ENCODE results near the gene UBE4A.

UBE4A gene

GRCh38 chr11:118349475-118349874 lies 9.9 kb upstream of the UBE4A start:
- H3K9me3 ChIP-seq (ENCODE audit: insufficient read depth, low read length), result no peaks in the 10 kb centered on the region
- H3K36me3 ChIP-seq (ENCODE audit: low read length), result no peaks in the 10 kb centered on the region
- no peak overlapping the region for H2AFZ ChIP-seq (ENCODE audit: low read depth, low read length, severe bottlenecking)
- no peaks in the 10 kb centered on the region for H3K79me2 ChIP-seq (ENCODE audit: insufficient read depth, low read length)
- H3K4me2 ChIP-seq (ENCODE audit: low read depth, low read length, poor library complexity, severe bottlenecking), result no peak overlapping the region
- H3F3A ChIP-seq (ENCODE audit: insufficient read depth), result no peaks in the 10 kb centered on the region
- no peaks in the 10 kb centered on the region for H3K27me3 ChIP-seq (ENCODE audit: low read length)
- H3K27ac ChIP-seq (ENCODE audit: low read depth, low read length), result no peak overlapping the region
- no peak overlapping the region for H3K4me3 ChIP-seq (ENCODE audit: insufficient read depth, low read length, poor library complexity, severe bottlenecking)
- TF ChIP-seq CTCF (IDR thresholded peaks at IDR 0.05; ENCODE audit: insufficient read depth, low read length, poor library complexity, severe bottlenecking), result no peak
- TF ChIP-seq EZH2phosphoT487 (conservative IDR thresholded peaks at IDR 0.05; ENCODE audit: low read length), result no peak
- H3K9ac ChIP-seq (ENCODE audit: low read length), result no peak overlapping the region
- H3K9me2 ChIP-seq (replicated peaks; ENCODE audit: insufficient read depth, low read length), result no peaks in the 10 kb centered on the region
- H4K20me1 ChIP-seq (ENCODE audit: low read depth, low read length), result no peaks in the 10 kb centered on the region

- H3K79me2 ChIP-seq (ENCODE audit: insufficient read depth, low read length), result no peaks in the 10 kb centered on the region
- no peak overlapping the region for H3K4me3 ChIP-seq (ENCODE audit: insufficient read depth, low read length, poor library complexity, severe bottlenecking)
- H3K27ac ChIP-seq (ENCODE audit: low read depth, low read length), result no peak overlapping the region
- H3K4me2 ChIP-seq (ENCODE audit: low read depth, low read length, poor library complexity, severe bottlenecking), result peak overlapping the region; percentile 20
- H3K27me3 ChIP-seq (ENCODE audit: low read length), result no peaks in the 10 kb centered on the region
- H3F3A ChIP-seq (ENCODE audit: insufficient read depth), result peaks cover 5% of the 10 kb centered on the region; the same call in 1 of the 2 replicates
- no peak overlapping the region for H2AFZ ChIP-seq (ENCODE audit: low read depth, low read length, severe bottlenecking)
- TF ChIP-seq CTCF (IDR thresholded peaks at IDR 0.05; ENCODE audit: insufficient read depth, low read length, poor library complexity, severe bottlenecking), result peak; percentile 42
- TF ChIP-seq EZH2phosphoT487 (conservative IDR thresholded peaks at IDR 0.05; ENCODE audit: low read length), result no peak
- H3K9ac ChIP-seq (ENCODE audit: low read length), result no peak overlapping the region
- no peaks in the 10 kb centered on the region for H3K36me3 ChIP-seq (ENCODE audit: low read length)
- no peaks in the 10 kb centered on the region for H3K9me3 ChIP-seq (ENCODE audit: insufficient read depth, low read length)
- H3K9me2 ChIP-seq (replicated peaks; ENCODE audit: insufficient read depth, low read length), result no peaks in the 10 kb centered on the region
- H4K20me1 ChIP-seq (ENCODE audit: low read depth, low read length), result no peaks in the 10 kb centered on the region
Measured at GRCh38 chr11:118353084-118353710, 6.2 kb upstream of the UBE4A start.

- Histone ChIP-seq H3K9me3 (ENCODE audit: insufficient read depth, low read length) (no peaks in the 10 kb centered on the region), H3F3A (ENCODE audit: insufficient read depth) (peaks cover 14% of the 10 kb centered on the region), H3K9ac (ENCODE audit: low read length) (no peak overlapping the region), H3K9me2 (replicated peaks; ENCODE audit: insufficient read depth, low read length) (no peaks in the 10 kb centered on the region), H4K20me1 (ENCODE audit: low read depth, low read length) (peaks cover 3% of the 10 kb centered on the region; the same call in 1 of the 2 replicates), H3K4me3 (ENCODE audit: insufficient read depth, low read length, poor library complexity, severe bottlenecking) (no peak overlapping the region), H3K27ac (ENCODE audit: low read depth, low read length) (no peak overlapping the region), H3K4me2 (ENCODE audit: low read depth, low read length, poor library complexity, severe bottlenecking) (no peak overlapping the region), H2AFZ (ENCODE audit: low read depth, low read length, severe bottlenecking) (no peak overlapping the region), H3K36me3 (ENCODE audit: low read length) (no peaks in the 10 kb centered on the region), H3K79me2 (ENCODE audit: insufficient read depth, low read length) (peaks cover 36% of the 10 kb centered on the region), H3K27me3 (ENCODE audit: low read length) (no peaks in the 10 kb centered on the region)
- TF ChIP-seq CTCF (IDR thresholded peaks at IDR 0.05; ENCODE audit: insufficient read depth, low read length, poor library complexity, severe bottlenecking), result no peak
- TF ChIP-seq EZH2phosphoT487 (conservative IDR thresholded peaks at IDR 0.05; ENCODE audit: low read length), result no peak
Measured at GRCh38 chr11:118358071-118358470, 1.3 kb upstream of the UBE4A start.

All from SU-DHL-6 (cell line).